ENCODE results near the gene CLCN6. TPM values are rescaled to one million over a fixed set of nuclear protein-coding genes. Genes with fewer than 3 reads are reported as not detected.

Gene CLCN6
- total RNA-seq, 4 donors from 2014 or later = 14.4 to 20.4 (median 18.0) TPM

DNA sequence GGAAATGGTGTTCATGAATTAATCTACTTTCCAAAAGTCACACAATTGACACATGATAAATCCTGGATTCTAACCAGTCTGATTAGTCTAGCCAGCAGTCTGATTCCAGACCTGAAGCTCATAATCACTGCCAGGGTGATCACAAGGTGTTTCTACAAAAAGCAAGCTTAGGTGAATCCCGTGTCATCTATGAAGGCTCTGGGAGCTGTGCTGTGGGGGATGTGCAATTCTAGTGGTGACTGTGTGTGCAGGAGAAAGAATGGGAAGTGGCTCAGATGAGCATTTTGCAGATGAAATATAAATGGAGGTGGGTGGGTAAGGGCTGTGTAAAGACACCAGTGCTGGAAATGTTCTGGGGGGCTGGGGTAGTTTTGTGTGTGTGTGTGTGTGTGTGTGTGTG lies 54.6 kb downstream of the CLCN6 start:
- no peak for DNase-seq (ENCODE audit: low spot score)
- ATAC-seq (ENCODE audit: low FRiP score) = no peak
- TF ChIP-seq, protein P1, sequence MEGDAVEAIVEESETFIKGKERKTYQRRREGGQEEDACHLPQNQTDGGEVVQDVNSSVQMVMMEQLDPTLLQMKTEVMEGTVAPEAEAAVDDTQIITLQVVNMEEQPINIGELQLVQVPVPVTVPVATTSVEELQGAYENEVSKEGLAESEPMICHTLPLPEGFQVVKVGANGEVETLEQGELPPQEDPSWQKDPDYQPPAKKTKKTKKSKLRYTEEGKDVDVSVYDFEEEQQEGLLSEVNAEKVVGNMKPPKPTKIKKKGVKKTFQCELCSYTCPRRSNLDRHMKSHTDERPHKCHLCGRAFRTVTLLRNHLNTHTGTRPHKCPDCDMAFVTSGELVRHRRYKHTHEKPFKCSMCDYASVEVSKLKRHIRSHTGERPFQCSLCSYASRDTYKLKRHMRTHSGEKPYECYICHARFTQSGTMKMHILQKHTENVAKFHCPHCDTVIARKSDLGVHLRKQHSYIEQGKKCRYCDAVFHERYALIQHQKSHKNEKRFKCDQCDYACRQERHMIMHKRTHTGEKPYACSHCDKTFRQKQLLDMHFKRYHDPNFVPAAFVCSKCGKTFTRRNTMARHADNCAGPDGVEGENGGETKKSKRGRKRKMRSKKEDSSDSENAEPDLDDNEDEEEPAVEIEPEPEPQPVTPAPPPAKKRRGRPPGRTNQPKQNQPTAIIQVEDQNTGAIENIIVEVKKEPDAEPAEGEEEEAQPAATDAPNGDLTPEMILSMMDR (IDR thresholded peaks at IDR 0.05) = no peak

DNA sequence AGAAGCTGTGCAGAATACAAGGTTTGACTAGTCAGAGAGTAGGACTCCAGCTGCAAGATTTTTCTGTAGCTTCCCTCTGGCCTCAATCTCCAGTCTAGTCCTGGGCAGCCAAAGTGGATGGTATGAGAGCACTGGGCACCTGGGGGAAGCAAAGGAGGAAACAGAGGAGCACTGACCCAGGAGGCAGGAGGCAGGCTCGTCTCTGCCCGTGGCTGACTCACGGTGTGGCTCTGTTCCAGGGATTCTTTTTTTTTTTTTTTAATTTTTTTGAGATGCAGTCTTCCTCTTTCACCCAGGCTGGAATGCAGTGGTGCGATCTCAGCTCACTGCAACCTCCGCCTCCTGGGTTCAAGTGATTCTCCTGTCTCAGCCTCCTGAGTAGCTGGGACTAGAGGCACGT lies 56.9 kb downstream of the CLCN6 start:
- TF ChIP-seq, protein P1 (IDR thresholded peaks at IDR 0.05) = no peak
- DNase-seq (ENCODE audit: low spot score) = no peak
- ATAC-seq (ENCODE audit: low FRiP score) = no peak

DNA sequence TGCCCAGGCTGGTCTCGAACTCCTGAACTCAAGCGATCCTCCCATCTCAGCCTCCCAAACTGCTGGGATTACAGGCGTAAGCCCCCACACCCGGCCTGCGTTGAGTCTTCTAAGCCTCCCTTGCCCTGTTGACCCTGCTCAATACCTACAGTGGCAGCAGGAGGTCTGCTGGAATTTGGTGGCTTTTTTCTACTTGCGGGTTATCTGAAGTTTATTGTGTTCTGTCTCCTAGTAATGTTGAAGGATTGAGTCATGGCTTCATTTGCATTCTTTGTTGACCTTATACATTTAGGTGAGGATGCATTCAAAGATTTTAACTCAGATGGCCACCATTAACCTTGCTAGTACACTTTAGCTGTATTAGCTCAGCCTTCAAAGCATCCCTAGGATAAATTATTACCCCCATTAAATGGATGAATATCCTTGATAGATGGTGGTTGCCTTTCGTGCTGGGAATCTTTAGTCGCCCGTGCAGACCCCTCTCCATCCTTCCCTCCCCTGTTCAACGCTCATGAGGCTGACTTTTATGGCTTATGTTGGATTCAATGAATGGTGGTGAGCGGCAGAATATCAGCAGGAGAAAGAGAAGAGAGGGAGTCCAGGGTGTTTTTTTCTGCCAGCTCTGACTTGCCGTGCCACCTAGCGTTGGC lies 62.5 kb downstream of the CLCN6 start:
- no peak for ATAC-seq (ENCODE audit: low FRiP score)
- no peak for DNase-seq (ENCODE audit: low spot score)
- TF ChIP-seq, protein P1 (IDR thresholded peaks at IDR 0.05) = no peak

DNA sequence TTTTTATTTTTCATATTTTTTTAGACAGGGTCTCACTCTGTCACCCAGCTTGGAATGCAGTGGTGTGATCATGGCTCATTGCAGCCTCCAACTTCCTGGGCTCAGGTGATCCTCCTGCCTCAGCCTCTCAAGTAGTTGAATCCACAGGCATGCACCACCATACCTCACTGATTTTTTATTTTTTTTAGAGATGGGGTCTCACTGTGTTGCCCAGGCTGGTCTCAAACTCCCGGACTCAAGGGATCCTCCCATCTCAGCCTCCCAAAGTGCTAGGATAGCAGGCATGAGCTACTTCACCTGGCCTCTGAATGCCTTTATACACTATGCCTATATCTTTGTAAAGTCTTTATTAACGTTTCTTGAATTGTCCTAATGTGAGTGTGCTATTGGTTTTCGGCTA lies 63.1 kb downstream of the CLCN6 start:
- no peak for ATAC-seq (ENCODE audit: low FRiP score)
- TF ChIP-seq, protein P1 (IDR thresholded peaks at IDR 0.05) = no peak
- no peak for DNase-seq (ENCODE audit: low spot score)

DNA sequence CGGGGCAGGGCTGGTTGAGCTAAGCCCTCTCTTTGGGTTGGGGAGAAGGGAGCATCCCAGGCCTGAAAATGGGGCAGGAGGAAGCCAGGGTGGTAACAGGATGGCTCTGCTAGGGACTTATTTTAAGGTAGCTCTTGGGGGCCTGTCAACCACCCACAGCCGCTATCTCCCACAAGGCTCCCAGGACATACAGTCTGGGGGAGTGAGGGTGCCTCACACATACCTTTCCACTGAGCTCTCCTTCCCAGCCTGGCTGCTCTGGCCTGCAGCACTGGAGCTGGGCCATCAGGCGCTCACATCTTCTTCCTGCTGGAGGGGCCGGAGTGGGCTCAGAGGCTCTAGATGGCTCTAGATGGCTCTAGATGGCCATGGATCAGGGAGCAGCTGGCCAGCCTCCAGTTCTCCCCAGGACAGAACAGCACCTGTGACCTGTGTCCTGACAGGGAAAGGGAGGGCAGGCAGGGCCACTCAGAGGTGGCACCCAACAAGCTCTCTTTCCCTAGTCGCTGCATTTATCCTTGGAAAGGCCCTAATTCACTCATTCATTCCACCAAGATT lies 63.7 kb downstream of the CLCN6 start:
- TF ChIP-seq, protein P1 (IDR thresholded peaks at IDR 0.05) = no peak
- ATAC-seq (ENCODE audit: low FRiP score) = no peak

DNA sequence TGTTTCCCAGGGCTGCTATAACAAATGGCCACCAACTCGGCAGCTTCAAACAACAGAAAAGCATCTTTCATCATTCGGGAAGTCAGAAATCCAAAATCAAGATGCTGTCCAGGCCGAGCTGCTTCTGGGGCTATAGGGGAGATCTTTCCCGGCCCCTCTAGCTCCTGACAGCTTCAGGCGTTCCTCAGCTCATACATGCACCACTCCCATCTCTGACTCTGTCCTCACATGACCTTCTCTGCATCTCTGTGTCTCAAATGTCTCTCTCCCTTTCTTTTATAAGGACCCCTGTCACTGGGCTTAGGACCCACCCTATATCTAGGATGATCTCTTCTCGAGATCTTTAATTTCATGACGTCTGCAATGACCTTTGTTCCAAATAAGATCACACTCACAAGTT lies 66.6 kb downstream of the CLCN6 start:
- DNase-seq (ENCODE audit: low spot score) (no peak), ATAC-seq (ENCODE audit: low FRiP score) (no peak)
- TF ChIP-seq, protein P1 (IDR thresholded peaks at IDR 0.05) = no peak

More for the DNA sequence above, 63.7 kb downstream of the CLCN6 start:
- no peak for DNase-seq (ENCODE audit: low spot score)
